SKM-1 treated with dmso at 0.1 percent for 144 hours (cell line): Measurements from ENCODE around the gene GDPD4.

ENCODE experiments used
- DNase-seq: peaks from one replicate; lab custom pipeline; 2025; ENCODE audit not compliant: unreplicated experiment; lab: John Stamatoyannopoulos, UW

Gene GDPD4

DNA sequence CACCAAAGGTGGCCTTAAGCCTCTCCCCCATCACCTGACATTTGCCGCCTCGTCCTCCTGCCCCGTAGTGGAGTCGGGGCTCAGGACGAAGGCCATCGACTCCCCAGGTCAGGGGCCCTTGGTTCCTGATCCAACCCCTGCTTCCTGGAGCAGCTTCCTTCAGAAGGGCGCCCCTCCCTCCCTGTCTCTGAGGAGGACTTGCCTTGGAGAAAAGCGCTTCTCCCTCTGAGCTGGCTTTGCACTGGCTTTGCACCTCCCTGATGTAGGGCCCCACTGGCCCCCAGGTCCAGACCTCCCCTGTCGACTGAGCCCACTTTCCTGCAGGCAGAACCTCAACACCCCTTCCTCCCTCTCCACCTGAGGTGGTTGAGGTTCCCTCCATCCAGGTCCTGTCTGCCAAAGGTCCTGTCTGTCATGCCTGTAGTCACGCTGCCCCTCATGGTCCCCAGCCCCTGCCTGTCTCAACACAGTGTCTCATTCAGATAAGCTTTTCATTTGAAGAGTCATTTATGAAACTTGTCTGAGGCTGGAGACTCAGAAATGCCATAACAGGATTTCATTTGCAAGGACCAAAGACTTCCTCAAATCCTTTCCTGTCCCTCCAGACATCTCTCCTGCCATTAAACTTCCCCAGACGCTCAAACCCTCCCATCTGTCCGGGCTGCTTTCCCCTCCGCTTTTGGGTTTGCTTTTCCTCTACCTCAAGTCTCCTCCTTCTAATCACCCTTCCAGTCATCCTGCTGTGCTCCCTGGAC is 95.0 kb downstream of the GDPD4 start:
- DNase-seq, result no peak

DNA sequence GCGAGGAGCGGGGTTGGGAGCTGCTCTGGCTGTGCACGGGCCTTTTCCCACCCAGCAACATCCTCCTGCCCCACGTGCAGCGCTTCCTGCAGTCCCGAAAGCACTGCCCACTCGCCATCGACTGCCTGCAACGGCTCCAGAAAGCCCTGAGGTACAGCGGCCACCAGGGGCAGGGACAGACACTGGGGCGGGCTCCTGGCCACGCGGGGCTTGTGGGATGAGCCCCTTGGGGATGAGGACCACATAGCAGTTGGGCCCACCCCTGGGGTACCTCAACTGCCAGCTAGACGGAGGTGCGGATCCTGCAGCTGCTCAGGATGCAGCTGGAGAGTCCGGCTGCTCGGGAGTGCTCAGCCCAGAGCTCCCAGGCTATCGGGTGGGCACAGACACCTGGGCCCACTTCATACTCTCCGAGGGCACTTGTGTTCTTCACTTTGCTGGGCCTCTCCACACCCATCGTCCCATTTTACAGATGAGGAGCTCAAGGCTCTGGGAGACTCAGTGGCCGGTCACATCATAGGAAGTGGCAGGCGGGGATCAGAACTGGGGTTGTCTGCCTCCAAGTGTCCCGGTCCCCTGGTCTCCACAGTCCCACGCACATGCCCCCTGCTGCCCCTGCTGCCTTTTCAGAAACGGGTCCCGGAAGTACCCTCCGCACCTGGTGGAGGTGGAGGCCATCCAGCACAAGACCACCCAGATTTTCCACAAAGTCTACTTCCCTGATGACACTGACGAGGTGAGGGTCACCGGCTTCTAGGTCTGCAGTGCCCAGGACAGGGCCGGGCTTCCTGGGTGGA is 95.8 kb downstream of the GDPD4 start:
- no peak for DNase-seq

DNA sequence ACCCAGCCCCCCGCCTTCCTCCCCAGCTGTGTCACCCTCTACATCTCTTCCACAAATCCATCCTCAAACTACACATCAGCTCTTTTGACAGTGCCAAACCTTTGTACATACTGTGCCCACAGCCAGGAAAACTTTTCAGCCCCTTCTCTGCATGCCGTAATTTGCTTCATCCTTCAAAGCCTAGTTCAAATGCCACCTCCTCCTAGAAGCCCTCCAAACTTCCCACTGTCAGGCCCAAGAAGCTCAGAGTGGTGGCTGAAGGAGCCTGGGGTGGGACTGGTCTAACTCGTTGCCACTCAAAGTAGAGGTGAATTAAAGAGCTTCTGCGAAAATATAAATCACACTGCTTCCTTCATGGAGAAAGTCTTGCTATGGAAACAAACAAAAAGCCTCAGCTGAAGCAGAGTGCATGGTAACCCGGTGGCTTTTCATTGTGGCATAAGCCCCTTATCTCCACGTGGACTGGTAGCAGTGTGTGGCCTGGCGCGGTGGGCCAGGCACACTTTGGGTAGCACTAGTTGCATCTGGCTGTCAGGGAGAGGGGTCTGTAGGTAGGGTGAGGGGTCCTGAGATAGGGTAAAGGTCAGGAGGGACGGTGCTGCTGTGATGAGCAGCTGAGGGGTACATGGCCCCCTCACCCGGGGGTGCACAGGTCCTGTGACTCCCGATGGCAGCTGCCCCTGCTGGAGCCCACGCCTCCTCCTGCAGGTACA is 96.6 kb downstream of the GDPD4 start:
- DNase-seq, result no peak

DNA sequence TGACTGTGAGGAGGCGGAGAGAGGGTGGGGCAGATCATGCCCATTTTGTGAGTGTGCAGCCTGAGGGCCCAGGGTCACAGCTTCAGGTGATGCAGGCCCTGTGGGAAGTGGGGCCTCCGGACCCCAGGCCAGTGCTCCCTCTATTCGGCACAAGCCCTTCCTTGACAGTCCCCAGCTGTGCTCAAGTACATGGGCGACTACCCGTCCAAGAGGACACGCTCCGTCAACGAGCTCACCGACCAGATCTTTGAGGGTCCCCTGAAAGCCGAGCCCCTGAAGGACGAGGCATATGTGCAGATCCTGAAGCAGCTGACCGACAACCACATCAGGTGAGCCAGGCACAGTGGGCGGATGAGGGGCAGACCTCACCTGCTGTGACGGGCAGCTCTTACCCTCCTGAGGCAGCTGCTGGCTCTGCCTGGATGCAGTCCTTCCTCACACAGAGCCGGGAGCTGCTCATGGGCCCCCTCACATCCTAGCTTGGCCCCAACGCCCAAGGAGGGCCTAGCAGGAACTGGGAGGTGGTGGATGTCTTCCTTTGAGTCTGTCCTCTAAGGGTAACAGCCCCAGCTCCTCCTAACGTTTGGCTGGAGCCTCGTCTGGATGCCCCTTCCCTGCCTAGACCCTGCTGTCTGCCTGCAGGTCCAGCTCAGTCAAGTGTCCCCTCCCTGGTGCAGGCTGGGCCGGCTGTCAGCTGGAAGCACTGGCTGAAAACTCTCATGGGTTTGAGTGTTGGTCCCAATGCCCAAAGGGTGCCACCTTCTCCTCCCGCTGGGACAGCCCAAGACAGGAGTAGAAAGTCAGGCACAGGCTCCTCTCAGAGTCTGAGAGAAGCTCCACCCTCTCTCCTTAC is 97.4 kb downstream of the GDPD4 start:
- DNase-seq, result no peak

DNA sequence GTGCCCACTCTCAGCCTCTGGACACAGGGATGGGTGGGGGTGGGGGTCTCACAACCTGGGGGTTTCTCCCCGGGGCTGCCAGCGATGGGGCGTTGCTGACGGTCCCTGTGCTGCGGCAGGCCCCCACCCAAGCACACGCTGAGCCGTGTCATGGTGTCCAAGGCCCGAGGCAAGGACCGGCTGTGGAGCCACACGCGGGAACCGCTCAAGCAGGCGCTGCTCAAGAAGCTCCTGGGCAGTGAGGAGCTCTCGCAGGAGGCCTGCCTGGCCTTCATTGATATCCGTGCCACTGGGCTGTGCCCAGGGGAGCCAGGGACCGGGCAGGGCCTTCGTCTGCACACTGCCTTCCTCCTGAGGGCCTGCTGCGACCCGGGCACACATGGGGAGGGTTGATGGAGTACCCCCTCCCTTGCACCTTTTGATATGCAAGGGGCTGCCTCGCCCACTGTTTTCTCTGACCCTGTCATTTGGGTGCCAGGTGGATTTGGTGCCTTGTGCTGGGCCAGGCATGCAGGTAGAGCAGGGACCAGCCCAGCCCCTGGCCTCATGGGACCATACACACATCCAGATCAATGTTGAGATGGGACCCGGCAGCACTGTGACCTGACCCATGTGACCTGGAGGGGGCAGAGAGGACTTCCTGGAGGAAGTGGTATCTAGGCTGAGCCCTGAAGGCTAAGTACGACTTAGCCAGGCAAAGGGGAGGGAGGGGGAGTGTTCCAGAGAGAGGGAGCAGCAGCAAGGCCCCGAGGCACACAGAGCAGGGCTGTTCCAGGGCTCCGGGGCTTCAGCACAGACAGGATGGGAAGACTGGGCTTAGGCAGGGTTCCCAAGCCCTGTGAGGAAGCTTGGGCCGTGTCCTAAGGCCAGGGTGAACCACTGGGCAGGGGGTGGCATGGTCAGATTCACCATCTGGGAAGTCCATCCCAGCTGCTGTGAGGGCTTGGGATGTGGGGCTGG is 98.3 kb downstream of the GDPD4 start:
- DNase-seq, result peak; percentile 17

DNA sequence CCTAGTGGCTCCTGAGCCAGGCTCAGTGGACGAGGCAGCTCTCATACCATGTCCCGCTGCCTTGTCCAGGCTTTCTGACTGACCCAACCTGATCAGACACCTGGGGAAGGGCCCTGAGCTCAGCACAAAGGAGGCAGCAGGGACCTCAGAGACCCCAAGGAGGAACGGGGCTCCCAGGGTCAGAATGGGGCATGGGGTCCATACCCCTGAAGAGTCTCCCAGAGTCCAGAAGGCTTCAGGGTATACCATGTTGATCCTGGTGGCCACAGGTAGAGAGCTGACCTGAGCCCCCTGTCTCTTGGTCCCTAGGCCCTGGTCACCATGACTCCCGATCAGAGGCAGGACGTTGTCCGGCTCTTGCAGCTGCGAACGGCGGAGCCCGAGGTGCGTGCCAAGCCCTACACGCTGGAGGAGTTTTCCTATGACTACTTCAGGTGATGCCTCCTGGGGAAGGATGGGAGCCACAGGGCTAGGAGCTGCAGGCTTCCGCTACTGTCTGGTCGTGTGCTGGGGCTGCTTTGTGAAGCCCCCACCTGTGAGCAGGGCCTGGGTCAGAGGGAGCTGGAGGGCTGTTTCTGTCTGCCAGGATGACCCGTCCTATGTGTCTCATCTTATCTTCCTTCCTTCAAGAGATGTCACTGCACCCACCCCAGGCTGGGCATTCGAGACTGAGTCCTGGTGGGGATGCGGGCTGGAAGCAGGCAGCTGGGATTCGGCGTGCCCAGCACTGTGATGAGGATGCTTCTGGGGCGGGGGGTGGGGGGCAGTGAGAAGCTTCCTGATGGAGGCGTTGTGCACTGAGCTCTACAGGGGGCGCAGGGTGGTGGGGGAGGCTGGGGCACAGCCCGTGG is 99.3 kb downstream of the GDPD4 start:
- no peak for DNase-seq

DNA sequence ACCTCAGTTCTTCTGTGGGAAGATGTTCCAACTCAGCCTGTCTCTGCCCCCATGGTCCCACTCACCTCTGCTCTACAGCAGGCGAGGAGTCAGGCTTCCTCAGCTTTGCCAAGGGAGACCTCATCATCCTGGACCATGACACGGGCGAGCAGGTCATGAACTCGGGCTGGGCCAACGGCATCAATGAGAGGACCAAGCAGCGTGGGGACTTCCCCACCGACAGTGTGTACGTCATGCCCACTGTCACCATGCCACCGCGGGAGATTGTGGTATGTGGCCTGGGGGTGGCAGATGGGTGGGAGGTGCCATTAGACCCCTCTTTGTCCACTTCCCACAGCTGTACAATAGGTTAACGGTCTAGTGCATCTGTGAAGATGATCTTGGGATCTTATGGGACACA is 100.1 kb downstream of the GDPD4 start:
- DNase-seq, result no peak

DNA sequence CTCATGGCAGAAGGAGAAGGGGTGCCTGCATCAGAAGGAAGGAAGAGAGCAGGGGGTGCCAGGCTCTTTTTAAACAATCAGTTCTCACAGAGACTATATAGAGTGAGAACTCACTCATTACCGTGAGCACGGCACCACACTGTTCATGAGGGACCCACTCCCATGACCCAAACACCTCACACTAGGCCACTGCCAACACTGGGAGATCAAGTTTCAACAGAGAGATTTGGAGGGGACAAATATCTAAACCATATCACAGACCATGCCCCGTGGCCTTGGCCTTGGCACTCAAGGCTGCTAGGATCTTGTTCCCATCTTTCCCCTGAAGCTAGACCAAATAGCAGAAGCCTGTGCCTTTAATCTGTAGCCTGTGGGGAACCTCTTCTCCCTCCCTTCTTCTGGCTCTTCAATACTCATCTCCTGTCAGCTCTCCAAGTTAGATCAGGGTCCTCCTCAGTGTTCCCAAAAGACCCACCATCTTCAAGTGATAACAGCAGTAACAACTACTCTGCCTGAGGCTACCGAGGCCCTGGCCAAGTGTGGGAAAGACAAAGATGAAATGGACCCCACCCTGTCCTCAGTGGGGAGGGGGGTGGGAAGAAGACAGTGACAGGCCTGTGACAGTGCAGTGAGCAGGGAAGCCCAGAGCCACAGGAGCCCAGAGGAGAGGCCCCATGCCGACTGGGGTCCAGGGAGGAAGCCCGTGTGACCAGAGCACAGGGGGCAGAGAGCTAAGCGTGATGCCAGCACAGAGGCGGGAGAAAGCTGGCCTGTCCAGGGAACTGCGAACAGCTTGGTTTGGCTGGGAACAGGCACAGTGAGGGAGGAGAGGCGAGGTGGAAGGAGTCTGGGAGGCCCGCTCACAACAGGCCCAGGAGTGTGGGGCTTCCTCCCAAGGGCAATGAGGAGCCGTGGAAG is 100.9 kb downstream of the GDPD4 start:
- DNase-seq, result no peak

DNA sequence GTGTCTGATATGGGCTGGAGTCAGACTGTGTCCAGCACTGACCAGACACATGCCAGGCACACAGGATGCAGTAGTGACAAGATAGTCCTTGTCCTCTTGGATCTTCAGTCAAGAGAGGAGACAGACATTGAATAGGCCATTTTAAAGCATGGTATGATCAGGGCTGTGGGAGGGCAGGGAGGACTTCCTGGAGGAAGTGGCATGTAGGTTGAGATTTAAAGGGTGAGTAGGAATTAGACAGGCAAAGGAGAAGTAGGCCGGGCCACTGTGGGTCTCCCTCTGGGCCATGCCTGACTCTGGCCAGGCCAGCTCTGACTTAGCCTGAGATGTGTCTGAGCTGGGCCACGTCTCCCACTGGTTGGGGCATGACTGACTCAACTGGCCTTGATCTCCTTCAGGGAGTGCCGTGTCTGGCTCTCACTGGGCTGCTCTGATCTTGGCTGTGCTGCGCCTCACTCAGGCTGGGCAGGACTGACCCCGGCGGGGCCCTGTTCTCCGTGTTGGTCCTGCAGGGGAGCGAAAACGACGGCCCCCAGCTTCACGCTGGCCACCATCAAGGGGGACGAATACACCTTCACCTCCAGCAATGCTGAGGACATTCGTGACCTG is 102.2 kb downstream of the GDPD4 start:
- peak; percentile 10 for DNase-seq

DNA sequence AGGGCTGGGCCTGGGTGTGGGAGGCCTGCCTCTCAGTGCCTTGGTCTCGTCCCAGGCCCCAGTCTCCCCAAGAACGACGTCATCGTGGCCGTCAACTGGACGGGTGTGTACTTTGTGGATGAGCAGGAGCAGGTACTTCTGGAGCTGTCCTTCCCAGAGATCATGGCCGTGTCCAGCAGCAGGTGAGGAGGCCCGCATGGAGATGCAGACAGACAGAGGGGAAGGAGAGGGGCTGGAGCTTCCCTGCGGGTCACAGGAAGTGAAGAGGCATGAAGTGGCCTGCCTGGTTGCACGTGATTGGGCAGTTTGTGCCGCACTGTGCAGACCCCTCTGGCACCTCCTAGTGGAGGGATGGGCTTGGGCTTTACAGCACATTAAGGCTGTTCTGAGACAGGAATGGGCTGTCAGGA is 103.0 kb downstream of the GDPD4 start:
- DNase-seq, result peak; percentile 37

DNA sequence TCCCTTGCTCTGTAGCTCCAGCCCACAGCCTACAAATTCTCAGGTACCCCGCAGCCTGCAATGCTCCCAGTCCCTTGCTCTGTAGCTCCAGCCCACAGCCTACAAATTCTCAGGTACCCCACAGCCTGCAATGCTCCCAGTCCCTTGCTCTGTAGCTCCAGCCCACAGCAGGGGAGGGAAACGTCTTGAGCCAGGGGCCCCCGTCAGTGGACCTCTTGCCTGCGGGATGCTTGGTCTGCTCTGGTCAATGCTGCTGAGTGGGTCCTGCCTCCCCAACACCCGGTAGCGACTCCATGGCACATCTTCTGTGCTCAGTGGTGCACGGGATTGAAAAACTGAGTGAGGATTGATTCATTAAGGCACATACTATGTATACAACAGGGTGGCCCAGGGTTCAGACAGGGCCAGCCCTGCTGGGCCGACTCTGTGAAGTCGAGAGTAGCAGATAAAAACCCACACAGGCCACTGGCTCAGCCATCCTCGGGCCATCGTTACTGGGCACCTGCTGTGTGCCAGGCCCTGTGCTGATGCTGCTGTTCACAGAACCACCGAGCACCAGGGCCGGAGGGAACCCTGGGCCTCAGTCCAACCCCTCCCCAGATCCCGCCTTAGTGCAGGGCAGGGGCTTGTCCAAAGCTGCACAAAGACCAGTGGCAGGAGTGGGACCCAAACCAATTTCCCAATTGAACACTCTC is 103.7 kb downstream of the GDPD4 start:
- DNase-seq, result no peak

DNA sequence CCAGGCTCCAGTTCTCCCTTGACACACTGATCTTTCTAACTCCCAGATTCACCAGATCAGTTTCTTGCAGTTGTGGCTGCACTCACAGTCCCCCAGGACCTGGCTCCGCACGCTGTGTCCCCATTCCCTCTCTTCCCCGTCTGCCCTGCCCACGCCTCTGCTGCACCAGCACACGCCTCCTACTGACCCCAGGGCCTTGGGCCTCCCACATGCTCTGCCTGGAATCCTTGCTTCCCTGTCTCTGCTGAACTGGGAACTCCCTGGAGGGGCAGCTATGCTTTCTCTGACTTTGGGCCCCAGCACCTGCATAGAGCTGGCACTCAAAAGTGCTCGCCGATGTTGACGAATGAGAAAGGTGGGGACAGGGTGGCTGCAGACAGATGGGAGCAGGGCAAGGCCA is 104.5 kb downstream of the GDPD4 start:
- DNase-seq, result no peak

DNA sequence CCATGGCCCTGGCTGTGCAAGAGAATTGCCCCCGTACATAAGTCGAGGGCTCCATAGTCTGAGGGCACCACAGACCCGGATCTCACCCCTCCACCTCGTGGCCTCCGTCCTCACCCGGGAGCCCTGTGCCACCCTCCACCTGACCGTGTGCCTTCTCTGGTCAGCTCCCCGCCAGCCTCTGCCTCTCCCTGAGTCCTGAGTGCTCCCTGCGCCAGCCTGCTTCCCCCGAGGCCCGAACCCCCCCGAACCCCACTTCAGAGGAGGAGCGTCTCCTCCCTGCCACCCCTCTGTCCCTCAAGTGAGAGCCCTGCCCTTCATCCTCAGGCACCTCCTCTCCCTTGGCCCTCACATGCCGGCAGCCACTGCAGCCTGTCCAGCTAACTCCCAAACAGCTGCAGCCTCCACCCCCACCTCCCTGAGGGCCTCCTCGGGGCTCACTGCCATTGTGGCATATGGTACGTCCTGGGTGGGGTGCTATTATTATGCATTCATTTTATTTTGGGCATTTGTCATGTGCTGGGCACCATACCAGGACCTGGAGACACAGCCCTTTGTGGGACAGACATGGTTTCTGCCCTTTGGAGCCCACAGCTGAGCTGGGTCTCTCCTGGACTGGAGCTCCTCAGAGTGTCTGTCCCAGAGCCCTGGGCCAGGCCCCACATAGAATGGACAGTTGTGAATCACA is 106.3 kb downstream of the GDPD4 start:
- no peak for DNase-seq

DNA sequence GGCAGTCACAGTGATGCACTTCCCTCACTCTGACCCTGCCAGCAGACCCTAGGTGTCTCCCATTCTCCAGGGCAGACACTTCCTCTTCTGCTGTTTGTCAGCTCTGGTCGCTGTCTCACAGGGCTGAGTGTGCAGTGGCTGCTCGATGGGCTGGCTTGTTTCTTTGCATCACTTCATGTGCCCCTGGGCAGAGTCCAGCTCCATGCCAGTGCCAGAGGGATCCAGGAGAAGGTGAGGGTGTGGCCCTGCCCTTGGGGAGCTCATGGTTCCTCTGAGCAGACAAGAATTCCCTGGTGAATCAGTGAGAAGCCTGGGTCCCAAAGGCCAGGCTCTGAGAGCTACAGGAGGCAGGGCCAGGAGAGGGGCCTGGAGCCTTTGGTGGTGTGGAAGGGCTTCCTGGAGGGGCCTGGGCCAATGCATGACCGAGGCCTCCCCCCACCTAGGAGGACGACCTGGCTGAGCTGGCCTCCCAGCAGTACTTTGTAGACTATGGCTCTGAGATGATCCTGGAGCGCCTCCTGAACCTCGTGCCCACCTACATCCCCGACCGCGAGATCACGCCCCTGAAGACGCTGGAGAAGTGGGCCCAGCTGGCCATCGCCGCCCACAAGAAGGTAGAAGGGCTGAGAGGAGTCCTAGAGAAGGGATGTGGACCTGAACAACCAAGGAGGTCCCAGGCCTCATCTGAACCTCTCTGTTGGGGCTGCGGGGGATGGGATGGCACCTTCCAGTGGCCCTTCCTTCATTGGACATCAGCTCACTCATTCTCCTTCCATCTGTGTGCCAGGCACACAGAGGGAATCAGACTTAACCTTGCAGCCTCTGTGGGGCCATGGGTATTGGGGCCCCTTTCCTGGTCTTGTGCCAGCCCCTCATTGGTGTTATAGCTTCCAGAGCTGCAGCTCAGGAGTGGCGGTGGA is 107.3 kb downstream of the GDPD4 start:
- DNase-seq, result peak; percentile 31

DNA sequence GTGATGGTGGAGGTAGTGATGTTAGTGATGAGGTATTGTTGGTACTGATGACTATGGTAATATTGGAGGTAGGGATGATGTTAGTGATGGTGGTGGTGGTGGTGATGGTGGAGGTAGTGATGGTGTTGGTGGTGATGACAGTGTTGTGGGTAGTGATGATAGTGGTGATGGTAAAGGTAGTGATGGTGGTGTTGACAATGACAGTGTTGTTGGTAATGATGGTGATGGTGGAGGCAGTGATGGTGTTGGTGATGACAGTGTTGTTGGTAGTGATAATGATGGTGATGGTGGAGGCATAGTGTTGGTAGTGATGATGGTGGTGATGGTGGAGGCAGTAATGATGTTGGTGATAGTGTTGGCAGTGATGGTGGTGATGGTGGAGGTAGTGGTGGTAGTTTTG is 108.3 kb downstream of the GDPD4 start:
- DNase-seq, result no peak
